Neural progenitor cell (in vitro differentiated cells): ENCODE measurements around the gene NDUFS6.

Experiments used
- EZH2 ChIP-seq: fragments of 200-600 bp; sonication (generic); IDR thresholded peaks from 2 replicates; pipeline ENCODE4 v1.6.1; 2017; ENCODE audit warnings: antibody characterized with exemption, mild to moderate bottlenecking, moderate library complexity
- TF ChIP-seq, protein P1 (sequence below): fragments of 200-600 bp; sonication (generic); IDR thresholded peaks from 2 replicates; pipeline ENCODE4 v1.5.1; 2017; ENCODE audit warnings: antibody characterized with exemption, mild to moderate bottlenecking

DNA sequence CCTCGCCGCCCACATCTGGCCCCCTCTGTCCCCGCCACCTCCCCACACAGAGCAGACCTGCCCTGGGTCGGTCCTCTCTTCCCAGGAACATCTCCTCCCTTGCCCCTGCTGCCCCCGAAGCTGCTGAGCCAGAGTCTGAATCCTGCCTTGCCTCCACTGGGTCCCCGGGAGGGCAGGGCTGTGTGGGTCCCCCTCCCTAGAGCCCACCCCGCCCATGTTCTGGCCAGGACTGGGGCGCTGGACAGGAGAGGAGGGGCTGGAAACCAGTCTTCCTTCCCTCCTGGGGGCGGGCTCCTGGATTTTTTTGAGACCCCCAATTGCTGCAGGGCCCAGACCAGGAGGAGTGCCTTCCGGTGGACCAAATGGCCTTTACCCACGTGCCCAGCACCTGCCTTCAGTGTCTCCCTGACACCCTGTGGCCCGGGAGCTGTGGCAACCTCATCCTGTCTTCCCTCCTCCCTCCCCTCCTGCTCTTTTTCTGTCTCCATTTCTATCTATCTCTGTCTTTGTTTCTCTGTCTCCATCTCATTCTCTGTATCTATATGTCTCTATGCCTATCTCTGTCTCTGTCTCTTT, 13.6 kb upstream of the NDUFS6 start:
- TF ChIP-seq, protein P1, sequence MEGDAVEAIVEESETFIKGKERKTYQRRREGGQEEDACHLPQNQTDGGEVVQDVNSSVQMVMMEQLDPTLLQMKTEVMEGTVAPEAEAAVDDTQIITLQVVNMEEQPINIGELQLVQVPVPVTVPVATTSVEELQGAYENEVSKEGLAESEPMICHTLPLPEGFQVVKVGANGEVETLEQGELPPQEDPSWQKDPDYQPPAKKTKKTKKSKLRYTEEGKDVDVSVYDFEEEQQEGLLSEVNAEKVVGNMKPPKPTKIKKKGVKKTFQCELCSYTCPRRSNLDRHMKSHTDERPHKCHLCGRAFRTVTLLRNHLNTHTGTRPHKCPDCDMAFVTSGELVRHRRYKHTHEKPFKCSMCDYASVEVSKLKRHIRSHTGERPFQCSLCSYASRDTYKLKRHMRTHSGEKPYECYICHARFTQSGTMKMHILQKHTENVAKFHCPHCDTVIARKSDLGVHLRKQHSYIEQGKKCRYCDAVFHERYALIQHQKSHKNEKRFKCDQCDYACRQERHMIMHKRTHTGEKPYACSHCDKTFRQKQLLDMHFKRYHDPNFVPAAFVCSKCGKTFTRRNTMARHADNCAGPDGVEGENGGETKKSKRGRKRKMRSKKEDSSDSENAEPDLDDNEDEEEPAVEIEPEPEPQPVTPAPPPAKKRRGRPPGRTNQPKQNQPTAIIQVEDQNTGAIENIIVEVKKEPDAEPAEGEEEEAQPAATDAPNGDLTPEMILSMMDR, result no peak
- no peak for TF ChIP-seq EZH2
